ENCODE measurements around the gene MCF2L.

MCF2L gene

GRCh38 chr13:113116206-113116800, 147.3 kb downstream of the MCF2L start:
- no peak for DNase-seq

DNA sequence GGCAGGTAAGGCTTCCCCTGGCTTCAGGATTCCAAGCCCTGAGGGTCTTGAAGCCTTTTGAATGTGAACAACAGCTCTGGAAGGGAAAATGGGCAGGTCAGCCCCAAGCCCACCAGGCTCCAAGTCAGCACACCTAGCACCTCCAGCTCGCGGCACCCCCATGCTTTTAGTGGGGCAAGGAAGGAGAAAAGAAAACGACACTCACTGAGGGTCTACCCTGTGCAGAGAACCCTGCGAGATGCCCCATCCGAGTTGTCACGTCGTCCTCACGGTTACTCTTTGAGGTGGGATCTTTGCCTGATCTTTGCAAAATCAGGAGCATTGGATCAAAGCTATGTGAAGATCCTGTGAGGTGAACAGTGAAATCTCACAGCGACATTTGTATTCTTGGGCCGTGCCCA, 147.9 kb downstream of the MCF2L start:
- no peak for DNase-seq

GRCh38 chr13:113117335-113117872, 148.4 kb downstream of the MCF2L start:
- DNase-seq = no peak

DNA sequence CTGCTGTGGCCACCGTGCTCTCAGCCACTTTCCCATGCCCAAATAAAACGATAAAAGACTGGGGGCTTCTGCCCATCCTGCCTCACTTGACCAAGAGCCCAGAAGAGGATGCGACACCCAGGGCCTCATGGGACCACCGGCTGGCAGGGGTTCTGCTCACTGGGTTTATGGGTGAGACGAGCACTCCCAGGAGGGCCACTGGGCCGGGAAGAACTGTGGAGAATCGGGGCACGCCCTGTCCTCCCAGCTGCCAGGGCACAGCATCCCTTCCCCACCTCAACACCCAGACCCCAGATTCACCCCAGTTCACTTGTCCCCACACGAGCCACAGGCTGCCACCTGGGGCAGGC, 148.9 kb downstream of the MCF2L start:
- no peak for DNase-seq

DNA sequence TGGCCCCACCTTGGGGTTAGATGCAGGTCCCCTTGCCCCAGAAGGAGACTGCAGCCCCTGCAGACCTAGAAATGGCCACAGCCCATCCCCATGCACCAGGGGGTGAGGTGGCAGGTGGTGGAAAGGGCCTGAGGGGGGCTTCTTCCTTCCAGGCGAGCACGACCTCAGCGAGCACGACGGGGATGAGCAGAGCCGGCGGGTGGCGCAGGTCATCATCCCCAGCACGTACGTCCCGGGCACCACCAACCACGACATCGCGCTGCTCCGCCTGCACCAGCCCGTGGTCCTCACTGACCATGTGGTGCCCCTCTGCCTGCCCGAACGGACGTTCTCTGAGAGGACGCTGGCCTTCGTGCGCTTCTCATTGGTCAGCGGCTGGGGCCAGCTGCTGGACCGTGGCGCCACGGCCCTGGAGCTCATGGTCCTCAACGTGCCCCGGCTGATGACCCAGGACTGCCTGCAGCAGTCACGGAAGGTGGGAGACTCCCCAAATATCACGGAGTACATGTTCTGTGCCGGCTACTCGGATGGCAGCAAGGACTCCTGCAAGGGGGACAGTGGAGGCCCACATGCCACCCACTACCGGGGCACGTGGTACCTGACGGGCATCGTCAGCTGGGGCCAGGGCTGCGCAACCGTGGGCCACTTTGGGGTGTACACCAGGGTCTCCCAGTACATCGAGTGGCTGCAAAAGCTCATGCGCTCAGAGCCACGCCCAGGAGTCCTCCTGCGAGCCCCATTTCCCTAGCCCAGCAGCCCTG, 149.4 kb downstream of the MCF2L start:
- no peak for DNase-seq

DNA sequence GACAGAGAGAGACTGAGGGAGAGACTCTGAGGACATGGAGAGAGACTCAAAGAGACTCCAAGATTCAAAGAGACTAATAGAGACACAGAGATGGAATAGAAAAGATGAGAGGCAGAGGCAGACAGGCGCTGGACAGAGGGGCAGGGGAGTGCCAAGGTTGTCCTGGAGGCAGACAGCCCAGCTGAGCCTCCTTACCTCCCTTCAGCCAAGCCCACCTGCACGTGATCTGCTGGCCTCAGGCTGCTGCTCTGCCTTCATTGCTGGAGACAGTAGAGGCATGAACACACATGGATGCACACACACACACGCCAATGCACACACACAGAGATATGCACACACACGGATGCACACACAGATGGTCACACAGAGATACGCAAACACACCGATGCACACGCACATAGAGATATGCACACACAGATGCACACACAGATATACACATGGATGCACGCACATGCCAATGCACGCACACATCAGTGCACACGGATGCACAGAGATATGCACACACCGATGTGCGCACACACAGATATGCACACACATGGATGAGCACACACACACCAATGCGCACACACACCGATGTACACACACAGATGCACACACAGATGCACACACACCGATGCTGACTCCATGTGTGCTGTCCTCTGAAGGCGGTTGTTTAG, 150.3 kb downstream of the MCF2L start:
- no peak for DNase-seq

GRCh38 chr13:113119822-113120189, 150.8 kb downstream of the MCF2L start:
- no peak for DNase-seq

DNA sequence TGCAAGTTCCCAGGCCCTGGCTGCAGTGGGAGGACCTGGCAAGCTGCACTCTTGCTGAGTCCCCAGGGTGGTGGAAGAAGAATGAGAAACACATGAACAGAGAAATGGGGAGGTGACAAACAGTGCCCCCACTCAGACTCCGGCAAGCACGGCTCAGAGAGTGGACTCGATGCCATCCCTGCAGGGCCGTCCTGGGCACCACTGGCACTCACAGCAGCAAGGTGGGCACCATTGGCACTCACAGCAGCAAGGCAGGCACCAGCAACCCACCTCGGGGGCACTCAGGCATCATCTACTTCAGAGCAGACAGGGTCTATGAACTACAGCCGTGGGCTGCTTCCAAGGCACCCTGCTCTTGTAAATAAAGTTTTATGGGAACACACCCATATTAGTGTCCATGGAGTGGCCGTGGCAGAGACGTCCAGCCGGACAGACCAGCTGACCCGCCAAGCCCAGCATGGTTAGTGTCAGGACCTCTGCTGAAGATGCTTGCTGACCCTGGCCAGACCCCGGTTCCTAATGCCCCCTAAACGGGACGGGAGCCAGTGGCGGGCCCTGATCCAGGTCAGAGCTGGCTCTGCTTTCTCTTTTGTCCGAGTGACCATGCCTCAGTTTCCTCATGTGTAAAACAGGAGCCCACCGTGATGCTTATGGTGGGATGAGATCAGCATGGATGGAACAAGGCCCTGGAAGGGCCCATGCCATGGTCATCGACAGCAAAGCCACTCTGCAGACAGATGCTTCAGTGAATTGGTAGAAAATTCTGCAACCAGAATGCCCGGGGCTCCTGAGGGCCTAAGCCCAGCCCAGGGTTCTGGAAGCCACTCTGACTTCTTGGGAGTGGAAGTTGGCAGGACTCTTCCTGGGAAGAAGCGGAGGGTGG, 151.5 kb downstream of the MCF2L start:
- DNase-seq = no peak

DNA sequence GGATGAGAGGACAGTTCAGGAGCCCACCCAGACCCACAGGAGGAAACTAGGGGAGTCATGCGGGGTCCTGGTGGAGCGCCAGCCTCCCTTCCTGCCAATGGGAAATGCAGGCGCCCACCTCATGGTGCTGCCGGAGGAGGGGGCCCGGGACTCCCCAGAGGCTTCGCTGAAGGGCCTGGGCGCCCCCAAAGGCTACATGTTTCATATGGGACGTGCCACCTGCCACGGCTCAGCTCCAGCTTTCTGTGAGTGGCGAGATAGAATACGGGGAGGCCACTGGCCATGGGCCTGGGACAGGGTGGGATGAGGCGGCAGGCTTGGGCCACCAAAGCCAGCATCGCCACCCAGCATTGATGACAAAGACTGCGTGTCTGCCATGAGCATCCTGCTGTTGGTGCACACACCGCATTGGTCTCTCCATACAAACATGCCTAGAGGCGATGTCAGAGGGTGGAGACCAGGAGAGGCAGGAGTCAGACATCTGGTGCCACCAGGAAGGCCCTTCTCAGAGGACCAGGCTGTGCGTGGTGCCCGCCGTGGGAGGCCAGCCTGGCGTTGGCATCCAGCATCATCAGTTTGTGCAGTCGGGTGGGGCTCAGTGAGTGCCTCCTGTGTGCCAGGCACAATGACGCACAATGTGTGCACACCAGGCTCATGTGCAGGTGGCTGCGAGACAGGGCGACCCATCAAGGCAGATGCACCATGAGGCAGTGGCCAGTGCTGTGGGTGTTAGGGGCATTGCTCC, 152.3 kb downstream of the MCF2L start:
- DNase-seq = no peak

DNA sequence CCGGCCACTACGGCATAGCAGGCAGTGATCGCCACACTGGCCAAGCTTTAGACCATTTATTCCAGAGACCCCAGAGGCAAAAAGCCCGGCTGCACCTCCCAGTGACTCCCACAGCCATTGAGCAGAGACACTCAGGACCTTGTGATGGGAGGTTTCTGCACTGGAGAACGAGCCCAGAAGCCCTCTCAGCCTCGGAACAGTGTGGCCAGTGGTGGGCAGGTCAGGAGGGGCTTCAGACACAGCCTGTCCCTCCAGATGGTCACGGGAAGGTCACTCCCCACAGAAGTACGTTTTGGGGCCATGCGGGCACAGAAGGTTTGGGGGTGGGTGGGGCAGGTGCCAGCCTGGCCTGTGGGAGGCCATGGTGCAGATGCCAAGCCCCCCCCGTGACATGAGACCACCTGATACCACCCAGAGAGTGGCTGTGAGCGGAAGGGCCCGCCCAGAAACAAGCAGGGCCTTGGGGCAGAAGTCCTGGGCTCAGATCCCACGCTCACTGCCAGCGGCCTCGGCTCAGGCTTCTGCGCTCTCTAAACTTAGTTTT, 153.0 kb downstream of the MCF2L start:
- DNase-seq = no peak

DNA sequence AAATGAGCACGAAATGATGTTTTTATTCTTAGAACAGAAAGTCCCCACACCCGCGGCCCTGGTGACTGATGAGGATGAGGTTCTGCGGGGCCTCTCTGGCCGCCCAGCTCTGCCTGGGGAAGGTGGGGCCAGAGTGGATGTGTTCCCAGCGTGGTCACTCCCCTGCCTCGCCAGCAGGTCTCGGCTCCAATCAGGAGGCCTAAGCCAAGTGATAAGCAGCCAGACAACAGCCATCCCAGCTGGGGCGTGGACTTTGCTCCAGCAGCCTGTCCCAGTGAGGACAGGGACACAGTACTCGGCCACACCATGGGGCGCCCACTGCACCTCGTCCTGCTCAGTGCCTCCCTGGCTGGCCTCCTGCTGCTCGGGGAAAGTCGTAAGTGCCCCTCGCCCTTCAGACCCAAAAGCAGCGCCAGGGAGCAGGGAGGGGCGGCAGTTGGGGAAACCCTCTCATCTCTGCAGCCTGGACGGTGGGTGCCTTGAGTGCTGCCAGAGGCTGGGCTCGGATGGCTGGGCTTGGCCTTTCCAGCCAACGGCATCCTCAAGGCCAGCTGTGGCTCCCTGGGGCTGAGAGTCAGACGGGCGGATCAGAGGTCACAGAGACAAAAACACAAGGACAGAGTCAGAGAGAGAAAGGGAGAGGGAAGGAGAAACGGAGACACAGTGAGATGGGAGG, 153.7 kb downstream of the MCF2L start, which contains the start of gene F10:
F10 (plus strand) TSS at position 250 of the 676 bp plus-strand sequence; CDS start at position 307, 57 bp downstream.
- peak; percentile 48 for DNase-seq

DNA sequence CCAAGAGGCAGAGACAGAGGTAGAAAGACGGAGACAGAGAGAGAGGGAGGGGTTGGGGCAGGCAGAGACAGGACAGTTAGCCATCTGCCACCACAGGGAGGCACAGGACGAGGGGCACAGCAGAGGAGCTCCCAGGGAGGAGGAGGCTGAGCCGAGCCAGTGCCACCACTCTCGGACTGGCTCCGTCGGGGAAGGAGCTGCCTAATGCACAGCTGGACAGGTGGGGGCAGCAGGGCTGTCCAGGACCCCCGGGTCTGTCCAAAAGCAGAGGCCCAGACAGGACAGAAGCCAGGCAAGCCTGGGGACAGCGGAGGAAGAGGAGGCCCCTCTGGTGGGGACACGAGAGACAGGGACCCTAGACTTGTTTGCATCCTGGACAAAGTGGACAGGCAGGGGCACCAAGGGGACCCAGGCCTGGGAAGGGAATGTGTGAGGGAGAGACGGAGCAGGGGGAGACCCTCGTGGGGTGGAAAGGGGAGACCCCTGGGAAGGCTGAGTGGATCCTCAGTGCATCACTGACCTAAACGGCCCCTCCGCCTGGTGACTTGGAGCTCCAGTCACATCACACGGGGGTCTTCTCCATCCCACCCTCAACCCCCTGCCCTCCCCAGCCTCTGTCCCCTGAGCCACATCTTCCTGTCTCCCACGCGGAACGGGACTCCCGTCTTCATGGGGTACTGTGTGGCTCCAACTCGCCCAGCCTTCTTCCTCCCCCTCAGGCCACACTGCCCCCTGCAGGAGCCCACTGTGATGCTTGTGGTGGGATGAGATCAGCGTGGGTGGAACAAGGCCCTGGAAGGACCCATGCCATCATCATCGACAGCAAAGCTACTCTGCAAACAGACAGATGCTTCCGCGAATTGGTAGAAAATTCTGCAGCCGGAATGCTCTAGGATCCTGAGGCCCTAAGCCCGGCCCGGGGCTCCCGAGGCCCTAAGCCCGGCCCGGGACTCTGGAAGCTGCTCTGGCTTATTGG, 154.5 kb downstream of the MCF2L start:
- DNase-seq = no peak

DNA sequence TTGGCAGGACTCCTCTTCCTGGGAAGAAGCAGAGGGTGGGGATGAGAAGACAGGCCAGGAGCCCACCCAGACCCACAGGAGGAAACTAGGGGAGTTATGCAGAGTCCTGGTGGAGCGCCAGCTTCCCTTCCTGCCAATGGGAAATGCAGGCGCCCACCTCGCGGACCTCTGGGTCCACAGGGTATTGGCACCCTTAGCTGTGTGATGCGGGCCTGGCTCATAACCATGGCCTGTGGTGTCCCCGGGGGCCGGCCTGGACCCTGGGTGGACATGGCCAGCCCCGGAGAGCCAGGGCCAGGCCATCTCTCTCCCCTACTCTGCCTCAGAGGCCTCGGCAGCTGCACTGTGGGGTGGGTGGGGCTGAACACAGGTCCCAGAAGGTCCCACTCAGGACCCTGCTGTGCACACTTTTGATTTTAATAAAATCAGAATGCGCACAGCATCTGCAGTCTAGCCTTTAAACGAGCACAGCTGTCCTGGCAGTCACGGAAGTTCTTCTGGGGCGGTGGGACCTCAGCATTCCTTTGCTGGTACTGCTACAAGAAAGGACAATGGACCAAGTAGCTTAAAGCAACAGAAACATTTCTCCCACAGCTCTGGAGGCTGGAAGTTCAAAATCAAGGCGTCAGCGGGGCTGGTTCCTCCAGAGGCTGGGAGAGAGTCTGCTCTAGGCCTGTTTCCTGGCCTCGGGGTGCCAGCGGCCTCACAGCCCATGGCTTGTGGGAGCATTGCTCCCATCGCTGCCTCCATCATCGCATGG, 155.4 kb downstream of the MCF2L start:
- no peak for DNase-seq

DNA sequence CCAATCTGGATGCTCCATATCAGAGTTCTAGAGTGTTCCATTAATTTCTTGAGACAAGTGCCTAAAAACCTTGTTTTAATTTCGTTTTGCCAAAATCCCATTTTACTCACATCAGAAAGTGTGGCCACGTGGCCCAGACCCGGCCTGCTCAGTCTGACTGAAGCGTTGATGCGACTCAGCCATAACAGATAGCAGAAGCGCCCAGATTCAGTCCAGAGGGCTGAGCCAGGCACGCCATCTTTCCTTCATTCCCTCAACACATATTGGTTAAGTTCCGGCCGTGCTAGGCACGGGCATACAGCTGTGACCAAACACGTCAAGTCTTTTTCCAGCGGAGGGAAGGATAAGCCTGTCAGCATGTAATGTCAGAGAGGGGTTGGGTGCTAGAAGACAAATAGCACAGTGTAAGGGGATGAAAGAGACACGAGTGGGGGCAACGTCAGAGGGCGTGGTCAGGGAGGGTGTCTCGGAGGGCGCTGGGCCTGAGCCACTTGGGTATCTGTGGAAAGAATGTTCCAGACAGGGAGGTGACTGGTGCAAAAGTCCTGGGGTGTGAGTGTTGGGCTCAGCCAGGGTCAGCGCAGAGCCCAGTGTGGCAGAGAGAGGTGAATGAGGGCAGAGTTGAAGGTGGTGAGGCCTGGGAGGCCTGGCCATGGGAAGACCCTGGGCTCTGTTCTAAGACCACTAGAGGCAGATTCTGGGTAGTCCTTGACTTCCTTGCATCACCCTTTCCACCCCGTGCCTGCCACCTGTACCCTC, 156.7 kb downstream of the MCF2L start:
- DNase-seq = no peak

DNA sequence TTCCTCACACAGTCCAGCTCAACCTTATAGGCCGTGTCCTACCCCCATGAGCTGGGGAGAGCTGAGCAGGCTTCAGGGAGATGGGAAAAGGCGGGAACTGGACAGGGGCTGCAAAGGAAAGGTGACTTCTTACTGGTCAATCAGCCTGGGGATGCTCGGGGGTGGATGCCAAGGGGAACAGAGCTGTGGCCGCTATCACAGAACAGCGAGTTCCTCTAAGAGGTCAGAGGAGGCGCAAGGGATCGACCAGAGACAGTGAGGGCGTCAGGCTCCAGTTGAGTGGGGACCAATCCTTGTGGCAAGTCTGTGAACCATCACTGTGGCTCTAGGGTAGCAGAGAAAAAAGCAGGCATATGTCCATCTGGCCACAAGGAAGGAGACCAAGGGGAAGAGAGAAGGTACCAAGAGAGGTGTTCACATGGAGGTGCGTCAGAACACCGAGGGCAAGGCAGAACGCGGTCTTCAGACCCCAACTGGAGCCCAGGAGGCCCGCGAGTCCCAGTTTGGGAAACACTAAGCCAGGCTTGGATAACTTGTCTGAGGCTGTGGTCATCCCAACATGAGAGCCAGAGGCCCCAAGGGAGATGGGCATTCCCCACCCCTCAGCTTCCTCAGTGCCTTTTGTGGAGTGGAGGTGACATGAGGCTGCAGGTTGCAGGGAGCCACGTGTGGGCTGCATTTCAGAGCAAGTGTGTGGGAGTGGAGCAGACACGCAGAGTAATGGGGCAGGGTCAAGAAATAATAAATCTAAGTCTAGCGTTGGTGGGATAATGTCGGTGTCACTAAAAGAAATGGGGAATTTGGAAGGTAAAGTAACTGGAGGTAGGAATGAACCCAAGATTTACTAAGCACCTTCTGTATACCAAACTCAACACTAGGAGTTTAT, 157.5 kb downstream of the MCF2L start:
- no peak for DNase-seq

- DNase-seq = no peak
Observed at GRCh38 chr13:113129480-113129879, 160.5 kb downstream of the MCF2L start.

Measured in fibroblast of skin of scalp (primary cell).